Placental epithelial cell (primary cell): ENCODE measurements around the gene PTGS1. TPM values are rescaled to one million over a fixed set of nuclear protein-coding genes. Genes with fewer than 3 reads are reported as not detected.

Experiments
- small RNA-seq: library from RNA; depleted of rRNA; stranded (forward); fragments of <200 nt; gene quantifications from one replicate; pipeline ENCODE3, GENCODE V24; 2012
- total RNA-seq: library from RNA; depleted of rRNA; stranded (reverse); fragments of >200 nt; gene quantifications from 2 replicates; pipeline ENCODE4 v1.2.3, GENCODE V29; 2012

Gene PTGS1
- total RNA-seq = under 0.01 and 0.33 TPM in 2 replicates

DNA sequence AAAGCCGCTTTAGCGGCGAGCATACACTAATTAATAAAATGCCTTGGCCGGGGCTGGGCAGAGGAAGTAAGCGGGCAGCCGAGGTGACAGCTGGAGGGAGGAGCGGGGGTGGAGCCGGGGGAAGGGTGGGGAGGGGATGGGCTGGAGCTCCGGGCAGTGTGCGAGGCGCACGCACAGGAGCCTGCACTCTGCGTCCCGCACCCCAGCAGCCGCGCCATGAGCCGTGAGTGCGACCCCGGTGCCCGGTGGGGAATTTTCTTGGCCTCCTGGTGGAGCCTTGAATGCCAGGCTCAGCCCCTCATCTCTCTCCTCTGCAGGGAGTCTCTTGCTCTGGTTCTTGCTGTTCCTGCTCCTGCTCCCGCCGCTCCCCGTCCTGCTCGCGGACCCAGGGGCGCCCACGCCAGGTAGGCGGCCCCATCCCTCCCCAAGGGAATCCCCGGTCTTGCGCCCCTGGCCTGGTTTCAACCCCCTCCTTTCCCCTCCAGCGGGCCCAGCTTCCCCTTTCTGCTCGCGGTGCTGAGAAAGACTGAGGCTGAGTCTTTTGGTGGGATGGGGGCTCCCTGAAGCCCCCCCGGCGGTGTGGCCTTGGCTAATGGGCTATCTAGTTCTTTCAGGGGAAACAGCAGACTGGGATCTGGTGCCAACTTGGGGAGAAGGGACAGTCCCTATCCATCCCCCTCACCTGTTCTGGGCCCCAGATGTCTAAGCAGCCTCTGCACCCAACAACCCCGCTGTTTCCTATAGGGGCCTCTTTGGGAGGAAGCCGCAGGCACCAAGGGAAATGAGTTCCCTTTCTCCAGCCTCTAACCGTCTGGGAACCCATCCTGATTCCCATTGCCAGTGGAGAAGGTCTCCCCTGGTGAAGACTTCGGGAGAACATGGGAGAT, at the start of gene PTGS1:
TSS of gene PTGS1 (plus strand) at position 156 of the 887 bp plus-strand sequence. CDS start at position 217, 61 bp downstream.

Small RNA genes within 50 kb of the gene (small RNA-seq; reads per million reads assigned to genes)
- not detected for gene AL162424.1

Other genes with a start within 250 kb of the PTGS1 start
- gene NDUFA8, start 211.2 kb upstream of the PTGS1 start, total RNA-seq = 15.3 and 27.2 TPM in 2 replicates
- gene MORN5, start 211.1 kb upstream of the PTGS1 start, total RNA-seq = not detected in 2 replicates
- gene LHX6, start 142.1 kb upstream of the PTGS1 start, total RNA-seq = 0.33 TPM in 1 of 2 replicates, not detected in the other
- 7.5 and 8.4 TPM in 2 replicates for gene RBM18, start 106.2 kb upstream of the PTGS1 start, total RNA-seq
- gene MRRF, start 106.1 kb upstream of the PTGS1 start, total RNA-seq = 41.9 and 42.0 TPM in 2 replicates
- gene OR1J1, start 106.9 kb downstream of the PTGS1 start, total RNA-seq = not detected in 2 replicates
- not detected in 2 replicates for gene OR1J2, start 139.8 kb downstream of the PTGS1 start, total RNA-seq
- gene OR1J4, start 148.1 kb downstream of the PTGS1 start, total RNA-seq = not detected in 2 replicates
- gene OR1N1, start 156.3 kb downstream of the PTGS1 start, total RNA-seq = not detected in 2 replicates
- not detected in 2 replicates for gene OR1N2, start 182.1 kb downstream of the PTGS1 start, total RNA-seq
- gene OR1L8, start 212.4 kb downstream of the PTGS1 start, total RNA-seq = 0.11 TPM in 1 of 2 replicates, not detected in the other
- gene OR1Q1, start 243.7 kb downstream of the PTGS1 start, total RNA-seq = not detected in 2 replicates